Measurements from ENCODE around the gene TMEM95. TPM values are rescaled to one million over a fixed set of nuclear protein-coding genes. Genes with fewer than 3 reads are reported as not detected.

Gene TMEM95
- total RNA-seq, 4 donors from 2014 or later = not detected

- Histone ChIP-seq H3K27ac (peak overlapping the region; percentile 84 to 96 (median 95)), H3K27me3 (no peaks in the 10 kb centered on the region), H3K36me3 (peaks cover 0 to 24% (median 0%) of the 10 kb centered on the region in 3 donors), H3K4me3 (peak overlapping the region; percentile 74 to 86 (median 80)), H3K4me1 (peaks cover 0 to 16% (median 6%) of the 10 kb centered on the region in 4 donors), H3K9me3 (no peaks in the 10 kb centered on the region)
- TF ChIP-seq POLR2A (IDR thresholded peaks at IDR 0.05) = no peak
- peak; percentile 57 to 77 (median 64) for DNase-seq
Measured at GRCh38 chr17:7393613-7394451, 38.9 kb downstream of the TMEM95 start.

- TF ChIP-seq POLR2A (IDR thresholded peaks at IDR 0.05) (peak; percentile 80 to 87), CTCF (IDR thresholded peaks at IDR 0.05) (peak in 5 of 6 experiments; percentile 3 to 48 (median 42))
Measured at GRCh38 chr17:7394452-7395191, 39.7 kb downstream of the TMEM95 start, which contains the start of gene PLSCR3. PLSCR3 (minus strand) TSS chr17:7394525; CDS start chr17:7394110, 415 bp downstream.

GRCh38 chr17:7396147-7396546, 41.2 kb downstream of the TMEM95 start:
- TF ChIP-seq POLR2A (IDR thresholded peaks at IDR 0.05) = no peak
- TF ChIP-seq CTCF (IDR thresholded peaks at IDR 0.05) = peak in 2 of 6 experiments; percentile 2 to 9
- Histone ChIP-seq H3K4me3 (no peak overlapping the region), H3K27me3 (no peaks in the 10 kb centered on the region), H3K27ac (no peak overlapping the region), H3K36me3 (peaks cover 0 to 2% (median 0%) of the 10 kb centered on the region in 3 donors), H3K9me3 (no peaks in the 10 kb centered on the region), H3K4me1 (peaks cover 0 to 16% (median 6%) of the 10 kb centered on the region in 4 donors)
- no peak for DNase-seq

More at GRCh38 chr17:7394452-7395191, 39.7 kb downstream of the TMEM95 start, which contains the start of gene PLSCR3:
- H3K4me1 ChIP-seq = peaks cover 0 to 16% (median 6%) of the 10 kb centered on the region in 4 donors
- no peaks in the 10 kb centered on the region for H3K27me3 ChIP-seq
- H3K9me3 ChIP-seq = no peaks in the 10 kb centered on the region
- peak within 1 kb of the TSS; percentile 74 to 86 (median 80) for H3K4me3 ChIP-seq
- H3K27ac ChIP-seq = peak within 1 kb of the TSS; percentile 84 to 96 (median 95)
- peak; percentile 80 to 94 (median 93) for DNase-seq
- peaks cover 0 to 17% (median 0%) of the 10 kb centered on the region in 3 donors for H3K36me3 ChIP-seq

GRCh38 chr17:7398612-7399011, 43.7 kb downstream of the TMEM95 start:
- no peak for DNase-seq
- Histone ChIP-seq H3K4me3 (no peak overlapping the region), H3K36me3 (no peaks in the 10 kb centered on the region), H3K9me3 (no peaks in the 10 kb centered on the region), H3K27ac (no peak overlapping the region), H3K4me1 (peaks cover 0 to 24% (median 4%) of the 10 kb centered on the region in 4 donors), H3K27me3 (no peaks in the 10 kb centered on the region)
- TF ChIP-seq POLR2A (IDR thresholded peaks at IDR 0.05) = no peak
- TF ChIP-seq CTCF (IDR thresholded peaks at IDR 0.05) = no peak

- Histone ChIP-seq H3K4me3 (peak overlapping the region; percentile 49 to 90 (median 69)), H3K9me3 (no peaks in the 10 kb centered on the region), H3K27me3 (no peaks in the 10 kb centered on the region), H3K4me1 (peaks cover 0 to 15% (median 5%) of the 10 kb centered on the region in 4 donors), H3K36me3 (no peaks in the 10 kb centered on the region), H3K27ac (peak overlapping the region; percentile 88 to 96 (median 92))
- TF ChIP-seq CTCF (IDR thresholded peaks at IDR 0.05) (no peak), POLR2A (IDR thresholded peaks at IDR 0.05) (peak; percentile 34 to 65)
- peak in 2 of 3 donors; percentile 88 for DNase-seq
Measured at GRCh38 chr17:7403043-7403726, 48.2 kb downstream of the TMEM95 start.

Data from Peyer's patch (tissue), 4 donors.